Trophoblast cell (in vitro differentiated cells and primary cell): ENCODE data around the gene USP13.

Source experiments
- DNase-seq, 2 donors: peaks; one replicate each; pipeline ENCODE4 v3.0.0-alpha.2; 2016
- H2AFZ ChIP-seq: 2 replicates; pipeline ENCODE4 v1.6.1; 2013; ENCODE audit warnings: low read length, moderate library complexity, mild to moderate bottlenecking; ENCODE audit not compliant: insufficient read depth, poor library complexity
- H2AK5ac ChIP-seq: 2 replicates; pipeline ENCODE4 v1.6.1; 2013; ENCODE audit warnings: mild to moderate bottlenecking, low read length
- H2BK120ac ChIP-seq: 2 replicates; pipeline ENCODE4 v1.6.1; 2013; ENCODE audit warnings: low read length, mild to moderate bottlenecking, moderate library complexity; ENCODE audit not compliant: insufficient read depth, poor library complexity
- H2BK12ac ChIP-seq: 2 replicates; pipeline ENCODE4 v1.6.1; 2013; ENCODE audit warnings: mild to moderate bottlenecking, low read length, moderate library complexity
- H2BK5ac ChIP-seq: 2 replicates; pipeline ENCODE4 v1.6.1; 2013; ENCODE audit warnings: low read length, low read depth, moderate library complexity, mild to moderate bottlenecking; ENCODE audit not compliant: poor library complexity
- H3K14ac ChIP-seq: 2 replicates; pipeline ENCODE4 v1.6.1; 2013; ENCODE audit warnings: mild to moderate bottlenecking, low read length
- H3K18ac ChIP-seq: 2 replicates; pipeline ENCODE4 v1.6.1; 2013; ENCODE audit warnings: mild to moderate bottlenecking, low read length
- H3K23ac ChIP-seq: 2 replicates; pipeline ENCODE4 v1.6.1; 2013; ENCODE audit warnings: low read length
- H3K27ac ChIP-seq: 2 replicates; pipeline ENCODE4 v1.5.1; 2013; ENCODE audit warnings: low read depth, mild to moderate bottlenecking, inconsistent platforms, low read length, moderate library complexity
- H3K27me3 ChIP-seq: 2 replicates; pipeline ENCODE4 v1.6.1; 2013; ENCODE audit warnings: inconsistent platforms, mild to moderate bottlenecking, low read length, moderate library complexity; ENCODE audit not compliant: insufficient read depth
- H3K36me3 ChIP-seq, 2 experiments: 1 replicate in 1 of 2; 2 replicates in 1 of 2; pipeline ENCODE4 v1.6.1; 2013; ENCODE audit warnings: low read length in 2 of 2, mild to moderate bottlenecking in 2 of 2, moderate library complexity in 1 of 2; ENCODE audit not compliant: insufficient read depth in 2 of 2, control insufficient read depth in 1 of 2
- H3K4ac ChIP-seq: 2 replicates; pipeline ENCODE4 v1.6.1; 2013; ENCODE audit warnings: low read depth, mild to moderate bottlenecking, low read length, moderate library complexity
- H3K4me1 ChIP-seq, 2 experiments: 1 replicate in 1 of 2; 2 replicates in 1 of 2; pipeline ENCODE4 v1.6.1; 2013; ENCODE audit warnings: low read length in 2 of 2, mild to moderate bottlenecking in 2 of 2, moderate library complexity in 1 of 2; ENCODE audit not compliant: insufficient read depth in 2 of 2, control insufficient read depth in 1 of 2
- H3K4me2 ChIP-seq: 2 replicates; pipeline ENCODE4 v1.6.1; 2013; ENCODE audit warnings: inconsistent platforms, mild to moderate bottlenecking, low read length, moderate library complexity
- H3K4me3 ChIP-seq: 2 replicates; pipeline ENCODE4 v1.5.1; 2013; ENCODE audit warnings: mild to moderate bottlenecking, low read depth, low read length, inconsistent platforms
- H3K79me1 ChIP-seq: one replicate; pipeline ENCODE4 v1.6.1; 2013; ENCODE audit warnings: low read length
- H3K79me2 ChIP-seq: 2 replicates; pipeline ENCODE4 v1.6.1; 2013; ENCODE audit warnings: low read length, mild to moderate bottlenecking; ENCODE audit not compliant: control insufficient read depth, insufficient read depth, poor library complexity
- H3K9ac ChIP-seq: 2 replicates; pipeline ENCODE4 v1.6.1; 2013; ENCODE audit warnings: mild to moderate bottlenecking, low read length
- H3K9me3 ChIP-seq: 2 replicates; pipeline ENCODE4 v1.6.1; 2013; ENCODE audit warnings: low read depth, mild to moderate bottlenecking, control low read depth, inconsistent platforms, low read length; ENCODE audit not compliant: insufficient read depth
- H4K12ac ChIP-seq: 2 replicates; pipeline ENCODE4 v1.6.1; 2013; ENCODE audit warnings: low read depth, mild to moderate bottlenecking, low read length, moderate library complexity
- H4K8ac ChIP-seq: 2 replicates; pipeline ENCODE4 v1.6.1; 2013; ENCODE audit warnings: low read depth, mild to moderate bottlenecking, low read length, moderate library complexity
- H4K91ac ChIP-seq: one replicate; pipeline ENCODE4 v1.6.1; 2013; ENCODE audit warnings: low read depth, mild to moderate bottlenecking, low read length, moderate library complexity
- WGBS: extraction: QIAGEN DNeasy Blood & Tissue Kit; methylation state at CpG from one replicate; pipeline ENCODE4 v1.1.7; 2013; ENCODE audit warnings: missing lambda C conversion rate; ENCODE audit not compliant: insufficient read length, insufficient coverage; ENCODE audit errors: extremely low coverage; 5-methylcytosine and 5-hydroxymethylcytosine counted together

USP13 gene

DNA sequence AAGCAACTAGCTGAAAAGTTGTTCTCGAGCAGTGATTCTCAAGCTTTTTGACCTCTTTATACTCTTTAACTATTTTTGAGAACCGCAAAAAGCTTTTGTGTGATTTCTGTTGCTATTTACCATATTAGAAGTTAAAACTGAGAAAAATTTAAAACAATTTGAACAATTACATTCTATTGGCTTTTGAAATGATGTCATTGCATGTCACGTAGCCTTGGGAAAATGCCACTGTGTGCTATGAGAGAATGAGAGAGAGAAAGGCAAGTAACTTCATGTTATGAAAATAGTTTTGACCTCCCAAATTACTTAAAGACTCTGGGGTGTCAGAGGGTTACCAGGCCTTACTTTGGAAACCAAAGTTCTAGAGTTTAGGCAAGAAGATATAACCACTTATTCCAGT lies 8.0 kb downstream of the USP13 start:
- Histone ChIP-seq H3K23ac (no peak overlapping the region), H3K79me1 (no peaks in the 10 kb centered on the region), H2BK12ac (no peak overlapping the region), H3K9ac (no peak overlapping the region), H4K8ac (no peak overlapping the region), H3K4me1 (peaks cover 0 to 2% of the 10 kb centered on the region in 2 experiments), H2AK5ac (no peak overlapping the region), H3K9me3 (no peaks in the 10 kb centered on the region), H4K12ac (no peak overlapping the region), H3K27me3 (no peaks in the 10 kb centered on the region), H3K4me2 (no peak overlapping the region), H3K36me3 (no peaks in the 10 kb centered on the region), H3K18ac (no peak overlapping the region), H3K4ac (no peak overlapping the region), H3K14ac (no peak overlapping the region), H3K27ac (no peak overlapping the region), H4K91ac (no peak overlapping the region), H2BK120ac (no peak overlapping the region), H2BK5ac (no peak overlapping the region), H3K79me2 (no peaks in the 10 kb centered on the region), H3K4me3 (no peak overlapping the region), H2AFZ (no peak overlapping the region)
- peak in 1 of 2 donors; percentile 51 for DNase-seq
- no CpG with 5 or more reads among the region's 3 CpGs for WGBS

DNA sequence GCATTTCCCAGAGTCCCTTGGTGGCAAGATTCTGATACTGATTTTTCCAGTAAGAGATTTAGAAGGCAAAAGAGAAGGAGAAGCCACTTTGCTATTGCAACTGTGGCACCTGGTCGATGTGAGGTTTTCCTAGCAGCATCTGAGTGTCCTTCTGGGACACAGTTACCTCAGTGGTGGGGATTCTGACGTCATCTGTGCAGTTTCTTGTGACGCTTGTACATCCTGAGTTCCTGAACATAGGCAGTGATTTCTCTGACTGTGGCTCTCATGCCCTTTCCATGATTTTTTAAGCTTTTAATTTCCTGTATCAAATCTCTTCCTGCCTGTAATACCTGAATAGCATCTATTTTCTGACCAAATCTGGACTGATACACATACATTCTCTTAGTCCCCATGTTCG lies 8.9 kb downstream of the USP13 start:
- Histone ChIP-seq H2AK5ac (no peak overlapping the region), H4K12ac (no peak overlapping the region), H3K4me3 (no peak overlapping the region), H3K27ac (no peak overlapping the region), H3K18ac (no peak overlapping the region), H2BK5ac (no peak overlapping the region), H2BK12ac (no peak overlapping the region), H3K36me3 (no peaks in the 10 kb centered on the region), H3K4ac (no peak overlapping the region), H3K9ac (no peak overlapping the region), H4K8ac (no peak overlapping the region), H3K14ac (no peak overlapping the region), H3K4me2 (no peak overlapping the region), H3K27me3 (no peaks in the 10 kb centered on the region), H3K79me2 (no peaks in the 10 kb centered on the region), H3K4me1 (peaks cover 5 to 7% of the 10 kb centered on the region in 2 experiments), H3K9me3 (no peaks in the 10 kb centered on the region), H4K91ac (no peak overlapping the region), H3K23ac (no peak overlapping the region), H2AFZ (no peak overlapping the region), H2BK120ac (no peak overlapping the region), H3K79me1 (no peaks in the 10 kb centered on the region)
- DNase-seq: no peak
- no CpG with 5 or more reads among the region's 4 CpGs for WGBS

- Histone ChIP-seq H3K4me3 (no peak overlapping the region), H4K8ac (no peak overlapping the region), H3K79me2 (no peaks in the 10 kb centered on the region), H3K4me2 (no peak overlapping the region), H3K36me3 (no peaks in the 10 kb centered on the region), H3K14ac (no peak overlapping the region), H2BK12ac (no peak overlapping the region), H2BK5ac (no peak overlapping the region), H3K9ac (no peak overlapping the region), H3K18ac (no peak overlapping the region), H3K27ac (no peak overlapping the region), H3K4ac (no peak overlapping the region), H3K27me3 (no peaks in the 10 kb centered on the region), H3K79me1 (no peaks in the 10 kb centered on the region), H2AFZ (no peak overlapping the region), H3K4me1 (peaks cover 5 to 7% of the 10 kb centered on the region in 2 experiments), H3K9me3 (no peaks in the 10 kb centered on the region), H4K91ac (no peak overlapping the region), H3K23ac (no peak overlapping the region), H2AK5ac (no peak overlapping the region), H4K12ac (no peak overlapping the region), H2BK120ac (no peak overlapping the region)
- WGBS: no CpG with 5 or more reads among the region's 1 CpG
- DNase-seq: no peak
Observed at GRCh38 chr3:179663093-179663492, 10.3 kb downstream of the USP13 start.

GRCh38 chr3:179666030-179666429 lies 13.2 kb downstream of the USP13 start:
- Histone ChIP-seq H3K4me3 (no peak overlapping the region), H3K18ac (no peak overlapping the region), H2BK5ac (no peak overlapping the region), H4K12ac (no peak overlapping the region), H3K79me1 (no peaks in the 10 kb centered on the region), H2BK12ac (no peak overlapping the region), H3K27ac (no peak overlapping the region), H3K36me3 (no peaks in the 10 kb centered on the region), H3K14ac (no peak overlapping the region), H3K27me3 (no peaks in the 10 kb centered on the region), H4K8ac (no peak overlapping the region), H3K23ac (no peak overlapping the region), H3K4me2 (no peak overlapping the region), H3K4ac (no peak overlapping the region), H3K4me1 (peaks cover 5 to 7% of the 10 kb centered on the region in 2 experiments), H4K91ac (no peak overlapping the region), H3K9me3 (no peaks in the 10 kb centered on the region), H2AK5ac (no peak overlapping the region), H3K9ac (no peak overlapping the region), H2BK120ac (no peak overlapping the region), H2AFZ (no peak overlapping the region), H3K79me2 (no peaks in the 10 kb centered on the region)
- DNase-seq: no peak
- no CpG with 5 or more reads among the region's 1 CpG for WGBS
